SK-N-SH (cell line): Measurements from ENCODE around the gene TCF12. TPM values are rescaled to one million over a fixed set of nuclear protein-coding genes. Genes with fewer than 3 reads are reported as not detected.
A peak's percentile ranks its signal among the peaks of the same experiment; 100 is the strongest.

Experiments
- CTCF ChIA-PET: fragments of 300-600, 350-600 bp; formaldehyde crosslinking; extraction: SDS; loops from one replicate; lab custom pipeline; 2021; lab: Yijun Ruan, JAX
- POLR2A ChIA-PET: fragments of 350-600 bp; sonication (Branson Sonifier 250); formaldehyde crosslinking; extraction: SDS; loops from one replicate; lab custom pipeline; 2020; ENCODE audit warnings: antibody characterized with exemption, inconsistent platforms; lab: Yijun Ruan, JAX
- DNase-seq: peaks from one replicate; pipeline ENCODE4 v3.0.0; 2012
- H2AFZ ChIP-seq: fragments of 200-600 bp; sonication (generic); 2 replicates; pipeline ENCODE4 v1.8.1; 2016; ENCODE audit warnings: antibody characterized with exemption, mild to moderate bottlenecking, low read depth
- H3F3A ChIP-seq: fragments of 200-600 bp; sonication (generic); replicated peaks from 2 replicates; pipeline ENCODE3; 2016; ENCODE audit warnings: antibody characterized with exemption, mild to moderate bottlenecking; ENCODE audit not compliant: insufficient read depth
- H3K27ac ChIP-seq, 2 experiments: fragments of 200-500 bp in 1 of 2; fragments of 200-600 bp in 1 of 2; sonication (Bioruptor generic) in 1 of 2; sonication (generic), shearing (Covaris generic) in 1 of 2; 2 replicates each; pipeline versions ENCODE4 v1.5.1 to v1.6.1; 2014 to 2016; ENCODE audit warnings: low read depth in 2 of 2, inconsistent platforms in 1 of 2, low read length in 1 of 2, mild to moderate bottlenecking in 1 of 2, mixed read lengths in 1 of 2
- H3K27me3 ChIP-seq: fragments of 200-600 bp; sonication (generic), shearing (Covaris generic); 2 replicates; pipeline ENCODE4 v1.6.1; 2016; ENCODE audit warnings: mixed run types; ENCODE audit not compliant: insufficient read depth
- H3K36me3 ChIP-seq, 2 experiments: fragments of 200-500 bp in 1 of 2; fragments of 200-600 bp in 1 of 2; sonication (Bioruptor generic) in 1 of 2; sonication (generic) in 1 of 2; replicated peaks in 1 of 2; 2 replicates each; pipeline versions ENCODE3 to v1.5.1; 2014 to 2016; ENCODE audit warnings: low read length in 1 of 2, mild to moderate bottlenecking in 1 of 2; ENCODE audit not compliant: insufficient read depth in 2 of 2, control insufficient read depth in 1 of 2
- H3K4me1 ChIP-seq, 2 experiments: fragments of 200-500 bp in 1 of 2; fragments of 200-600 bp in 1 of 2; sonication (Bioruptor generic) in 1 of 2; sonication (generic), shearing (Covaris generic) in 1 of 2; 2 replicates each; pipeline versions ENCODE4 v1.5.1 to v1.6.1; 2014 to 2016; ENCODE audit warnings: low read depth in 1 of 2, low read length in 1 of 2, mixed run types in 1 of 2; ENCODE audit not compliant: insufficient read depth in 2 of 2, control insufficient read depth in 1 of 2
- H3K4me2 ChIP-seq: fragments of 200-600 bp; sonication (generic), shearing (Covaris generic); 2 replicates; pipeline ENCODE4 v1.6.1; 2017; ENCODE audit warnings: mixed run types
- H3K4me3 ChIP-seq, 2 experiments: fragments of 200-500 bp in 1 of 2; fragments of 200-600 bp in 1 of 2; sonication (Bioruptor generic) in 1 of 2; sonication (generic), shearing (Covaris generic) in 1 of 2; 2 replicates each; pipeline versions ENCODE4 v1.5.1 to v1.8.1; 2014 to 2016; ENCODE audit warnings: low read depth in 2 of 2, inconsistent platforms in 1 of 2, low read length in 1 of 2, mild to moderate bottlenecking in 1 of 2, mixed read lengths in 1 of 2, moderate library complexity in 1 of 2
- H3K79me2 ChIP-seq: fragments of 200-600 bp; sonication (generic); 2 replicates; pipeline ENCODE4 v1.8.1; 2017; ENCODE audit warnings: mild to moderate bottlenecking; ENCODE audit not compliant: insufficient read depth
- H3K9ac ChIP-seq: fragments of 200-600 bp; sonication (generic); 2 replicates; pipeline ENCODE4 v1.6.1; 2017; ENCODE audit warnings: mixed run types
- H3K9me2 ChIP-seq: fragments of 200-600 bp; sonication (generic); 2 replicates; pipeline ENCODE4 v1.6.1; 2017; ENCODE audit warnings: mixed run types
- H3K9me3 ChIP-seq: fragments of 200-600 bp; sonication (generic); 2 replicates; pipeline ENCODE4 v1.6.1; 2017; ENCODE audit warnings: mixed run types, mild to moderate bottlenecking, moderate library complexity
- H4K20me1 ChIP-seq: fragments of 200-600 bp; sonication (generic); 2 replicates; pipeline ENCODE4 v1.6.1; 2017; ENCODE audit warnings: mild to moderate bottlenecking, mixed run types; ENCODE audit not compliant: insufficient read depth
- CHD2 ChIP-seq: fragments of 150-350 bp; IDR thresholded peaks from 2 replicates; pipeline ENCODE4 v1.6.1; 2018; ENCODE audit warnings: low read length; ENCODE audit not compliant: partially characterized antibody
- FOXJ3 ChIP-seq: sonication (generic); formaldehyde crosslinking; IDR thresholded peaks from 2 replicates; pipeline ENCODE4 v1.5.1; 2020; ENCODE audit warnings: mild to moderate bottlenecking, missing genetic modification reagents
- MXI1 ChIP-seq: IDR thresholded peaks from 2 replicates; pipeline ENCODE4 v1.6.1; 2012; ENCODE audit warnings: mild to moderate bottlenecking, low read depth, low read length, improper control_type of control experiment
- RCOR1 ChIP-seq: fragments of 150-350 bp; IDR thresholded peaks from 2 replicates; pipeline ENCODE4 v1.6.1; 2017; ENCODE audit warnings: antibody characterized with exemption, low read length
- RFX5 ChIP-seq: IDR thresholded peaks from 2 replicates; pipeline ENCODE4 v1.6.1; 2012; ENCODE audit warnings: mild to moderate bottlenecking, improper control_type of control experiment, low read length
- SIN3A ChIP-seq: IDR thresholded peaks from 2 replicates; pipeline ENCODE4 v1.6.1; 2012; ENCODE audit warnings: low read depth, mild to moderate bottlenecking, low read length, moderate library complexity, borderline replicate concordance
- SMC3 ChIP-seq: IDR thresholded peaks from 2 replicates; pipeline ENCODE4 v1.6.1; 2012; ENCODE audit warnings: low read depth, low read length, improper control_type of control experiment
- TEAD4 ChIP-seq: IDR thresholded peaks from 2 replicates; pipeline ENCODE4 v1.4.0; 2012; ENCODE audit warnings: mild to moderate bottlenecking, borderline replicate concordance; ENCODE audit not compliant: insufficient read depth
- USF1 ChIP-seq: IDR thresholded peaks from 2 replicates; pipeline ENCODE4 v1.4.0; 2012; ENCODE audit warnings: low read depth, borderline replicate concordance
- WGBS: methylation state at CpG from one replicate; pipeline ENCODE4 v1.1.6; 2017; ENCODE audit warnings: low lambda C conversion rate; 5-methylcytosine and 5-hydroxymethylcytosine counted together
- polyA plus RNA-seq, 3 experiments: library from polyadenylated mRNA; depleted of rRNA; stranded (reverse); fragments of >200 nt; gene quantifications; 2 replicates each; pipeline ENCODE4 v1.2.3, GENCODE V29; 2012

The TCF12 gene
- polyA plus RNA-seq, 1 of the 3 experiments (the other 2 are of a cell fraction) = 49.6 TPM

- H3K27ac ChIP-seq = no peak overlapping the region
- H3K9me2 ChIP-seq = no peaks in the 10 kb centered on the region
- H3K9ac ChIP-seq = no peak overlapping the region
- 84% methylated on average over 3 of the region's 3 CpGs for WGBS
- H3K36me3 ChIP-seq = no peaks in the 10 kb centered on the region
- H3K79me2 ChIP-seq = peaks cover 100% of the 10 kb centered on the region
- TF ChIP-seq SMC3 (no peak), USF1 (no peak), RFX5 (no peak)
- no peaks in the 10 kb centered on the region for H3K9me3 ChIP-seq
- H3K27me3 ChIP-seq = no peaks in the 10 kb centered on the region
- no peak overlapping the region for H3K4me3 ChIP-seq
- peaks cover 45% of the 10 kb centered on the region for H4K20me1 ChIP-seq
- no peak for DNase-seq
- POLR2A ChIA-PET = no interaction called here
- H2AFZ ChIP-seq = no peak overlapping the region
- peaks cover 15% of the 10 kb centered on the region for H3F3A ChIP-seq
- H3K4me2 ChIP-seq = no peak overlapping the region
- CTCF ChIA-PET = no interaction called here
- H3K4me1 ChIP-seq = peaks cover 9 to 19% of the 10 kb centered on the region in 2 experiments; a peak in 3 of 4 replicates
These were observed 111.6 kb downstream of the TCF12 start for GRCh38 chr15:57030011-57030410.

GRCh38 chr15:57031082-57031481, 112.6 kb downstream of the TCF12 start:
- Histone ChIP-seq H2AFZ (no peak overlapping the region), H3K27me3 (no peaks in the 10 kb centered on the region), H3K79me2 (peaks cover 100% of the 10 kb centered on the region), H3K27ac (peak overlapping the region; percentile 53 to 76; a peak in 3 of 4 replicates), H3K9ac (peak overlapping the region; percentile 5; the same call in 1 of the 2 replicates), H3K36me3 (no peaks in the 10 kb centered on the region), H3K9me2 (no peaks in the 10 kb centered on the region), H3K4me1 (peaks cover 9 to 16% of the 10 kb centered on the region in 2 experiments; a peak in 3 of 4 replicates), H4K20me1 (peaks cover 50% of the 10 kb centered on the region), H3F3A (peaks cover 9% of the 10 kb centered on the region), H3K9me3 (no peaks in the 10 kb centered on the region), H3K4me3 (no peak overlapping the region), H3K4me2 (peak overlapping the region; percentile 59)
- DNase-seq = no peak
- CTCF ChIA-PET = interaction anchor here (0.9 to 1.5 kb wide), 2 partner anchors 18 to 108 kb away, joined by 3 read pairs; no protein-coding TSS in a partner anchor
- 24% methylated on average over 1 of the region's 1 CpG for WGBS
- POLR2A ChIA-PET = no interaction called here
- TF ChIP-seq MXI1 (no peak), CHD2 (no peak), FOXJ3 (CRISPR knock-in tag) (no peak)

- Histone ChIP-seq H3K4me3 (no peak overlapping the region), H4K20me1 (peaks cover 52% of the 10 kb centered on the region), H3F3A (peaks cover 9% of the 10 kb centered on the region), H3K9me3 (no peaks in the 10 kb centered on the region), H3K4me2 (peak overlapping the region; percentile 59), H3K9me2 (no peaks in the 10 kb centered on the region), H3K79me2 (peaks cover 100% of the 10 kb centered on the region), H3K9ac (peak overlapping the region; percentile 5; the same call in 1 of the 2 replicates), H3K27me3 (no peaks in the 10 kb centered on the region), H2AFZ (no peak overlapping the region), H3K4me1 (peaks cover 9 to 16% of the 10 kb centered on the region in 2 experiments; a peak in 3 of 4 replicates), H3K27ac (peak overlapping the region; percentile 53 to 76; a peak in 3 of 4 replicates), H3K36me3 (no peaks in the 10 kb centered on the region)
- DNase-seq = peak; percentile 20
- CTCF ChIA-PET = interaction anchor here (0.9 to 1.5 kb wide), 2 partner anchors 18 to 107 kb away, joined by 3 read pairs; no protein-coding TSS in a partner anchor
- POLR2A ChIA-PET = no interaction called here
- TF ChIP-seq USF1 (peak; percentile 62; the same call in 1 of the 2 replicates), TEAD4 (no peak), MXI1 (peak; percentile 29; the same call in 1 of the 2 replicates), SIN3A (no peak), RCOR1 (peak; percentile 13; the same call in 1 of the 2 replicates)
- 41% methylated on average over 1 of the region's 1 CpG for WGBS
These were observed 113.2 kb downstream of the TCF12 start for GRCh38 chr15:57031605-57032004.
